Measurements from ENCODE around the gene COTL1.
"Not testable (repeated sequence)": the region's sequence is repeated elsewhere in the genome, so short reads cannot be mapped to it uniquely, and the experiment has no call there.

The COTL1 gene

GRCh38 chr16:84631153-84631466, 13.2 kb upstream of the COTL1 start:
- Mint-ChIP-seq H3K9me3 (no peaks in the 10 kb centered on the region), H3K4me1 (peaks cover 40% of the 10 kb centered on the region), H3K27me3 (no peaks in the 10 kb centered on the region), H3K36me3 (no peaks in the 10 kb centered on the region), H3K4me3 (peak overlapping the region; percentile 73), H3K27ac (peak overlapping the region; percentile 42)

- Mint-ChIP-seq H3K27ac (peak overlapping the region; percentile 85), H3K4me3 (peak overlapping the region; percentile 73), H3K9me3 (no peaks in the 10 kb centered on the region), H3K36me3 (no peaks in the 10 kb centered on the region), H3K27me3 (no peaks in the 10 kb centered on the region), H3K4me1 (peaks cover 40% of the 10 kb centered on the region)
These were observed 12.7 kb upstream of the COTL1 start for GRCh38 chr16:84630446-84631152.

GRCh38 chr16:84630009-84630408, 12.1 kb upstream of the COTL1 start:
- no peak overlapping the region for H3K4me3 Mint-ChIP-seq
- no peak overlapping the region for H3K27ac Mint-ChIP-seq
- H3K9me3 Mint-ChIP-seq = no peaks in the 10 kb centered on the region
- no peaks in the 10 kb centered on the region for H3K27me3 Mint-ChIP-seq
- H3K36me3 Mint-ChIP-seq = no peaks in the 10 kb centered on the region
- H3K4me1 Mint-ChIP-seq = peaks cover 40% of the 10 kb centered on the region

- Mint-ChIP-seq H3K27me3 (no peaks in the 10 kb centered on the region), H3K4me1 (peaks cover 40% of the 10 kb centered on the region), H3K4me3 (no peak overlapping the region), H3K27ac (no peak overlapping the region), H3K36me3 (no peaks in the 10 kb centered on the region), H3K9me3 (no peaks in the 10 kb centered on the region)
These were observed 11.7 kb upstream of the COTL1 start for GRCh38 chr16:84629580-84629979.

GRCh38 chr16:84628226-84628731, 10.4 kb upstream of the COTL1 start:
- no peaks in the 10 kb centered on the region for H3K9me3 Mint-ChIP-seq
- H3K27me3 Mint-ChIP-seq = no peaks in the 10 kb centered on the region
- peaks cover 35% of the 10 kb centered on the region for H3K4me1 Mint-ChIP-seq
- no peaks in the 10 kb centered on the region for H3K36me3 Mint-ChIP-seq
- peak overlapping the region; percentile 38 for H3K27ac Mint-ChIP-seq
- H3K4me3 Mint-ChIP-seq = no peak overlapping the region

- H3K27ac Mint-ChIP-seq = no peak overlapping the region
- no peaks in the 10 kb centered on the region for H3K27me3 Mint-ChIP-seq
- H3K36me3 Mint-ChIP-seq = no peaks in the 10 kb centered on the region
- no peak overlapping the region for H3K4me3 Mint-ChIP-seq
- peaks cover 20% of the 10 kb centered on the region for H3K4me1 Mint-ChIP-seq
- H3K9me3 Mint-ChIP-seq = no peaks in the 10 kb centered on the region
These were observed 7.7 kb upstream of the COTL1 start for GRCh38 chr16:84625556-84625955.

GRCh38 chr16:84620913-84621312, 3.0 kb upstream of the COTL1 start:
- H3K9me3 Mint-ChIP-seq, H3K4me3 Mint-ChIP-seq, H3K36me3 Mint-ChIP-seq, H3K27me3 Mint-ChIP-seq: not testable (repeated sequence)
- Mint-ChIP-seq H3K27ac (peak overlapping the region; percentile 10), H3K4me1 (peaks cover 21% of the 10 kb centered on the region)

GRCh38 chr16:84618581-84619460, 943 bp upstream of the COTL1 start:
- peak overlapping the region; percentile 34 for H3K4me3 Mint-ChIP-seq
- H3K9me3 Mint-ChIP-seq = no peaks in the 10 kb centered on the region
- no peaks in the 10 kb centered on the region for H3K27me3 Mint-ChIP-seq
- H3K36me3 Mint-ChIP-seq = peaks cover 7% of the 10 kb centered on the region
- H3K4me1 Mint-ChIP-seq = peaks cover 42% of the 10 kb centered on the region
- peak overlapping the region; percentile 31 for H3K27ac Mint-ChIP-seq

- Mint-ChIP-seq H3K36me3 (peaks cover 8% of the 10 kb centered on the region), H3K27ac (peak overlapping the region; percentile 92), H3K27me3 (no peaks in the 10 kb centered on the region), H3K4me3 (peak overlapping the region; percentile 97), H3K9me3 (no peaks in the 10 kb centered on the region), H3K4me1 (peaks cover 49% of the 10 kb centered on the region)
These were observed 662 bp downstream of the COTL1 start for GRCh38 chr16:84617041-84617790.

- H3K27me3 Mint-ChIP-seq = no peaks in the 10 kb centered on the region
- H3K27ac Mint-ChIP-seq = peak overlapping the region; percentile 83
- peak overlapping the region; percentile 97 for H3K4me3 Mint-ChIP-seq
- peaks cover 11% of the 10 kb centered on the region for H3K36me3 Mint-ChIP-seq
- no peaks in the 10 kb centered on the region for H3K9me3 Mint-ChIP-seq
- H3K4me1 Mint-ChIP-seq = peaks cover 52% of the 10 kb centered on the region
These were observed 1.4 kb downstream of the COTL1 start for GRCh38 chr16:84616515-84616914.

GRCh38 chr16:84614968-84615813, 2.7 kb downstream of the COTL1 start:
- Mint-ChIP-seq H3K4me1 (peaks cover 65% of the 10 kb centered on the region), H3K4me3 (peak overlapping the region; percentile 97), H3K27me3 (no peaks in the 10 kb centered on the region), H3K9me3 (no peaks in the 10 kb centered on the region), H3K36me3 (peaks cover 19% of the 10 kb centered on the region), H3K27ac (peak overlapping the region; percentile 89)

GRCh38 chr16:84614623-84614967, 3.3 kb downstream of the COTL1 start:
- Mint-ChIP-seq H3K4me1 (peaks cover 71% of the 10 kb centered on the region), H3K4me3 (peak overlapping the region; percentile 97), H3K27me3 (no peaks in the 10 kb centered on the region), H3K36me3 (peaks cover 19% of the 10 kb centered on the region), H3K9me3 (no peaks in the 10 kb centered on the region), H3K27ac (no peak overlapping the region)

- peak overlapping the region; percentile 74 for H3K27ac Mint-ChIP-seq
- peak overlapping the region; percentile 54 for H3K4me3 Mint-ChIP-seq
- H3K36me3 Mint-ChIP-seq = peaks cover 19% of the 10 kb centered on the region
- H3K4me1 Mint-ChIP-seq = peaks cover 74% of the 10 kb centered on the region
- no peaks in the 10 kb centered on the region for H3K9me3 Mint-ChIP-seq
- no peaks in the 10 kb centered on the region for H3K27me3 Mint-ChIP-seq
These were observed 3.8 kb downstream of the COTL1 start for GRCh38 chr16:84614073-84614459.

GRCh38 chr16:84613408-84614072, 4.3 kb downstream of the COTL1 start:
- no peaks in the 10 kb centered on the region for H3K9me3 Mint-ChIP-seq
- peaks cover 74% of the 10 kb centered on the region for H3K4me1 Mint-ChIP-seq
- peaks cover 19% of the 10 kb centered on the region for H3K36me3 Mint-ChIP-seq
- H3K27ac Mint-ChIP-seq = peak overlapping the region; percentile 74
- no peaks in the 10 kb centered on the region for H3K27me3 Mint-ChIP-seq
- peak overlapping the region; percentile 54 for H3K4me3 Mint-ChIP-seq

All from activated naive CD4-positive, alpha-beta T cell treated with anti-CD3 and anti-CD28 coated beads, Interleukin-2, amount 50 U/mL, for 24 hours (primary cell).